HG02571 (cell line): ENCODE results near the gene PLD1.
"Not testable (repeated sequence)": the region's sequence is repeated elsewhere in the genome, so short reads cannot be mapped to it uniquely, and the experiment has no call there.

Source experiments
- ATAC-seq: cut with Tn5 transposase; IDR thresholded peaks from one replicate; pipeline ENCODE4 v1.9.1; 2021; ENCODE audit warnings: mild to moderate bottlenecking, moderate library complexity; ENCODE audit not compliant: unreplicated experiment

The PLD1 gene

DNA sequence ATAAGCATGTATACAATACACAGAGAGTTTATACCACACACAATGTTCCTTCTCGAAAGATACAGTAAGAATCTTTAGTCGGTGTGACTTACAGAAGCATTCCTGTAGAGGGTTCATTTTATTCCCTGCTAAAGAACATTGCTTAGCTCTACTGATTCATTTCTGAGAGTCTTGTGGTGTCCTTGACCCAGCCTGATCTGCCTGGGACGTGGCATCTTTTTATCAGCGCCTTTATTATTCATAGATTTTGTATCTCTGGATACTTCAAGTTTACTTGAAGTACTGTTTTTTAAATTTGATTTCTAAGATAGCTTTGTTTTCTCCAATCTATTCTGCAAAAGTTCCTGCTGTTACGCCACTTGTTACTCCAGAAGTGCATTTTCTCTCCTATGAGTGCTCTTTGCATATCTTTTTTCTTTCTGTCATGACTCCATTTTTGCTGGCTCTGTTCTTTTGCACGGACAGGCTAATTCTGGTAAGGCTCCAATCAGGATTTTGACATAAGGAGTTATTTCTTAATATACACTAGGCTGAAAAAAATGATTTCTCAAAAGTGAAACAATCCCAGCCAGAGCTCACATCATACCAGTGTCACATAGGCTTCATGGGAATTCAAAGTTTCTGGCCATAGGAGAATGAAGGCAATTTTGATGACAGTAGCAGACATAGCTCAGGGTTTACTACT is 235.6 kb downstream of the PLD1 start:
- ATAC-seq = no peak

GRCh38 chr3:171569571-171570132 is 240.6 kb downstream of the PLD1 start:
- no peak for ATAC-seq

DNA sequence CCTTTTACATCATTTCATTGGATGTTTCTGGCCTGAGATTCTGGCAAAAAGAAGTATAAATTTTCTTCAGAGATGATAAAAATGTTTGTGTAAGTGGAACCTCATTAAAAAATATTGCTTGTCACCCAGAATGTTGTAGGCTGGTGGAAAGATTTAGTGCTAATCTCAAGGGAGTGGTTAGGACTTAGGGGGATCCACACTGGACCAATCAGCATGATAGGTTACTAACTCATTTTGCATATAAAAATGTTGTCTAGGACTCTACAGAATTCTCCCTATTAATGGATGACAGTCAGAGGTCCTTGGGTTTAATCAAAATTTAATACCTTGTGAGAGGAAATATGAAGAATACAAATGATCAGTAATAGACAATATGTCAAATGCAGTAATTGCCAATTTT is 241.5 kb downstream of the PLD1 start:
- no peak for ATAC-seq

DNA sequence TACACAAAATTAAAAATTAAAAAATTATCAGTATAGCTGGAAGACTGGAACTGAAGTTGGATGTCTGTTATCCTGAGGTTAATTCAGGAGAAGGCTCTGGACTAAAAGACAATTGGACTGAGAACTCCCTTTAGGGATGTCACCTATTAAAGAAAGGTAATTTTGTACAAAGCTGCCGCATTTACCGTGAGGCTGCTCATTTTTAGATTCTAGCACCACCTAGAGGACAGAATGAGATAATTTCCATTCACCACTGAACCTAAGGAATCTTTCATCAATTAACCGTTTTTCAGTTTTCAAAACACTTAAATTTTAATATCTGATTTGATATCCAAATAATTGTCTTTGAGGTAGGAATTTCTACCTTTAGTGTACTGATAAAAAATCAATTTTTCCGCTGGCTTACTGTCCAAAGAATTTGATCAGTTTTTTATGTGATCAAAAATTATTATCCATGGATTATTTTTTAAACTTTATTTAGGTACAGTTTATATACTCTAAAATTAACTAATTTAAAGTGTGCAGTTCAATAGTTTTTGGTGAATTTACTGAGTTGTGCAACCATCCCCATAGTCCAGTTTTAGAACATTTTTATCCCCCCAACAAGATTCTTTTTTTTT is 243.4 kb downstream of the PLD1 start:
- ATAC-seq = no peak

GRCh38 chr3:171565481-171566058 is 244.7 kb downstream of the PLD1 start:
- no peak for ATAC-seq

GRCh38 chr3:171564748-171565480 is 245.4 kb downstream of the PLD1 start:
- ATAC-seq = no peak

GRCh38 chr3:171563298-171563697 is 247.0 kb downstream of the PLD1 start:
- ATAC-seq = no peak

DNA sequence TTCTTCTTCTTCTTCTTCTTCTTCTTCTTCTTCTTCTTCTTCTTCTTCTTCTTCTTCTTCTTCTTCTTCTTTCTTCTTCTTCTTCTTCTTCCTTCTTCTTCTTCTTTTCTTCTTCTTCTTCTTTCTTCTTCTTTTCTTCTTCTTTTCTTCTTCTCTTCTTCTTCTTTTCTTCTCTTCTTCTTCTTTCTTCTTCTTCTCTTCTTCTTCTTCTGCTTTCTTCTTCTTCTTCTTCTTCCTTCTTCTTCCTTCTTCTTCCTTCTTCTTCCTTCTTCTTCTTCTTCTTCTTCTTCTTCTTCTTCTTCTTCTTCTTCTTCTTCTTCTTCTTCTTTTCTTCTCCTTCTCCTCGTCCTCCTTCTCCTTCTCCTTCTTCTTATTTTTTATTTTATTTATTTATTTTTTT is 247.8 kb downstream of the PLD1 start:
- not testable (repeated sequence) for ATAC-seq

DNA sequence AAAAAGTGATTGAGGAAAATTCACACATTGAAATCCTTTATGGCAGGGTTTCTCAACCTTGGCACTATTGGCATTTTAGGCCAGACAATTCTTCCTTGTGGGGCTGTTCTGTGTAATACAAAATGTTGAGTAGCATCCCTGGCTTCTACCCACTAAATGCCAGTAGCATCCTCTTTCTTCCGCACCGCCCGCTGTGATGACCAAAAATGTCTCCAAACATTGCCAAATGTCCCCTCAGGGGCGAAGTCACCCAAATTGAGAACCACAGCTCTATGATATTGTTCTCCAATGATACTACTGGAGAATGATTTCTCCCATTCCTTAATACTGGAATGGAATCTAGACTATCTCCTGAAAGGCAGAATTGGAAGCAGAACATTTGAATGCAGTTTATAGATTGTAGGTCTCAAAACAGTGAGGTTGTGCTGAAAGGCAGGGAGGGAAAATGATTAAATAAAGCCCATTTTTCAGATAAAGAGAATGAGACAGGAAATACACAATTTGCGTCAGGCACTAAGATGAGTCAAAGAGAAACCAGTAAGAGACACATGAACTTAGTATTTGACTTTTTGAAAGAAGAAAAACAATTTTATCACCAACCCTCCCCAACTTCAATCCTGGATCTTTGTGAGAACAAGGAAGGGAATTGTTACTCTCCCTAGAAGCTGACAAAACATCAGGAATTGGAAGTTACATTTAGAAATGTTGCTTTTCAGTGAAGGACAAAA is 248.5 kb downstream of the PLD1 start:
- ATAC-seq = no peak

GRCh38 chr3:171559586-171559985 is 250.7 kb downstream of the PLD1 start:
- ATAC-seq = no peak

- no peak for ATAC-seq
These were observed 252.0 kb downstream of the PLD1 start for GRCh38 chr3:171558188-171558696.

DNA sequence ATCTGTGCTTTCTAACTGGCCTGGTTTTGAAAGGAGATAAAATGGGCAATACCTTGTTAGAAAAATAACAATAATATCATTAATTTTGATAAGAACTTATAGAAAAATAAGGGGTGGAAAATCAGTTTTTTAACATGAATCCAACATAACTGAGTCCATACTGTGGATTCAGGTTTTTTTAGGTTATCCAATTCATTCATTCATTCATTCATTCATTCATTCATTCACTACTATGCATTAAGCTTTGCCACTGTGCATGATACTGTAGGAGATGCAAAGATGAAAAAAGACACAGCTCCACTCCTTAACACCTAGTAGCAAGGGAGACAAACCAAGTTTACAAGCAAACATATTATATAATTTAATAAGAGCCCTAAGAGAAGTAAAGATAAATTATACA is 253.1 kb downstream of the PLD1 start:
- no peak for ATAC-seq

GRCh38 chr3:171556574-171557145 is 253.6 kb downstream of the PLD1 start:
- no peak for ATAC-seq

DNA sequence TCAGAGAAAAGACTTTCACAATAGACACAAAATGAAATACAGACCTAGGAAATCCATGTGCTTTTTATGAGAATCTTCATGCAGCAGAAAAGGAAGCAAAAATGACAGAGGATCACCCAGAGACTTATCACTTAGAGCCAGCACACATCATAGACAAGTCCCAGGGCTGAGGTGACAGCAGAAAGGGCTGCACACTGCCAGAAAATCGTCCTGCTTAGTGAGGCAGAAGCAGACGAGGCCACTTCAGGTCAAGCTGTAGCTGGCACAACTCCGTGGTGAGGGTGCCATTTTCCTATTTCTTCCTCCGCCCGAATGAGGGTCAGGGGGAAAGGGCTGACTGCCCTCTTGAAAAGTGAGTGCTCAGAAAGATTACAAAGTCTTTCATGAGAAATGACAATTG is 254.1 kb downstream of the PLD1 start:
- no peak for ATAC-seq

GRCh38 chr3:171553086-171553485 is 257.2 kb downstream of the PLD1 start:
- no peak for ATAC-seq

DNA sequence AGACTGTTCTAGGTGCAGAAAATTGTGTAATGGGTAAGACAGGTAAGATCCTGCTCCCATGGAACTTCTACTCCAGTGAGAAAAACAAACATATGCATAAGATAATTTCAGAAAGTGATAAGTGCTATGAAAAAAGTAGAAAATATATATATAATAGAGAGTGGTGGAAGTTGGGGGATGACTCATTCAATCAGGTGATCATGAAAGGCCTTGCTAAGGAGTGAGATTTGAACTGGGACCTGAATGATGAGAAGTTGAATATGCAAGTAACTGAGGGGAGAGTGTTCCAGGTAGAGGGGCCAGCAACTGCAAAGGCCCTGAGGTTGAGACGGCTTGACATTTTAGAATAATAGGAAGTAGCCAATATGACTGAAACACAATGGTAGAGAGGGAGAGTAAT is 257.8 kb downstream of the PLD1 start:
- ATAC-seq = no peak

- ATAC-seq = no peak
These were observed 259.0 kb downstream of the PLD1 start for GRCh38 chr3:171551296-171551695.
